Measurements from ENCODE around the gene TAF1. TPM values are rescaled to one million over a fixed set of nuclear protein-coding genes. Genes with fewer than 3 reads are reported as not detected.
"Not testable (repeated sequence)": the region's sequence is repeated elsewhere in the genome, so short reads cannot be mapped to it uniquely, and the experiment has no call there.

The TAF1 gene
- total and polyA plus RNA-seq, 2 of the 8 experiments (the other 6 are each of a cell fraction or from before 2014, with no cell fraction given), result 6.3 to 30.2 TPM

- TF ChIP-seq CBX8 (IDR thresholded peaks at IDR 0.05; ENCODE audit: borderline replicate concordance, low read depth, low read length), result no peak
- TF ChIP-seq ATF3 (IDR thresholded peaks at IDR 0.05; ENCODE audit: insufficient read depth, low read depth, low read length), result no peak
Measured at GRCh38 chrX:71400710-71401109, 34.6 kb downstream of the TAF1 start (continued).

GRCh38 chrX:71416260-71416659 lies 50.1 kb downstream of the TAF1 start:
- CTCF ChIA-PET (ENCODE audit: partially characterized antibody); H2BK12ac ChIP-seq (ENCODE audit: low read depth, low read length); H3K18ac ChIP-seq (ENCODE audit: extremely low read depth, low read length); H3K79me1 ChIP-seq (ENCODE audit: low read depth, low read length); H4K8ac ChIP-seq (ENCODE audit: extremely low read depth, insufficient read depth, low read length); H3K9ac ChIP-seq (replicated peaks in 1 of 4; ENCODE audit: extremely low read depth in 1 of 4, low read depth in 3 of 4, low read length in 3 of 4); H3K23ac ChIP-seq (ENCODE audit: insufficient read length); DNase-seq (ENCODE audit: low read depth in 1 of 2, low spot score in 2 of 2); H4K5ac ChIP-seq (ENCODE audit: insufficient read length, low read depth, low read length); H3K4me3 ChIP-seq (ENCODE audit: extremely low read depth in 1 of 4, insufficient read depth in 2 of 4, low read depth in 3 of 4, low read length in 4 of 4); H3K4me1 ChIP-seq (replicated peaks in 1 of 4; ENCODE audit: control insufficient read depth in 3 of 4, insufficient read depth in 4 of 4, low read length in 3 of 4); H3K4ac ChIP-seq (replicated peaks; ENCODE audit: insufficient read length, low read depth, low read length); H3K56ac ChIP-seq (replicated peaks; ENCODE audit: insufficient read length, low read depth, low read length); H2BK20ac ChIP-seq (ENCODE audit: low read length); H4K20me1 ChIP-seq (replicated peaks in 1 of 2; ENCODE audit: control insufficient read depth in 1 of 2, insufficient read depth in 2 of 2, low read length in 2 of 2); H3K79me2 ChIP-seq (ENCODE audit: control insufficient read depth in 1 of 2, insufficient read depth in 2 of 2, low read length in 2 of 2); H4K91ac ChIP-seq (replicated peaks; ENCODE audit: insufficient read length, low read length); H3K14ac ChIP-seq (ENCODE audit: insufficient read length); H2AK5ac ChIP-seq (ENCODE audit: low read depth, low read length); H3K23me2 ChIP-seq (ENCODE audit: low read depth, low read length); H3K27ac ChIP-seq (ENCODE audit: low read depth, low read length); H3K4me2 ChIP-seq (ENCODE audit: insufficient read depth in 1 of 2, low read depth in 2 of 2, low read length in 2 of 2); H3K9me3 ChIP-seq (ENCODE audit: insufficient read depth in 2 of 2, low read depth in 1 of 2, low read length in 1 of 2); H2BK5ac ChIP-seq (ENCODE audit: low read depth, low read length); H2BK120ac ChIP-seq (replicated peaks; ENCODE audit: low read depth, low read length); H3K27me3 ChIP-seq (replicated peaks in 1 of 4; ENCODE audit: control insufficient read depth in 3 of 4, extremely low read depth in 1 of 4, insufficient read depth in 3 of 4, low read length in 3 of 4); H2BK15ac ChIP-seq (ENCODE audit: low read length); H2AFZ ChIP-seq (ENCODE audit: low read length): not testable (repeated sequence)
- peaks cover 0 to 23% (median 4%) of the 10 kb centered on the region in 4 experiments; a peak in 5 of 8 replicates for H3K36me3 ChIP-seq (ENCODE audit: control insufficient read depth in 2 of 4, insufficient read depth in 4 of 4, low read length in 3 of 4)
- POLR2A ChIA-PET (ENCODE audit: partially characterized antibody), result interaction anchor here (0.7 kb wide), 1 partner anchor 24 kb away, joined by 3 read pairs; no protein-coding TSS in a partner anchor
- peak; percentile 39 for FAIRE-seq
- WGBS, 2 experiments (ENCODE audit: extremely low coverage in 1 of 2, insufficient coverage in 1 of 2, insufficient read length in 1 of 2, insufficient replicate concordance in 2 of 2, low coverage in 1 of 2, low lambda C conversion rate in 2 of 2, missing lambda C conversion rate in 1 of 2), result no CpG with 5 or more reads among the region's 5 CpGs

All from H1 (cell line).